Measurements from ENCODE around the gene C1QTNF1.

DNA sequence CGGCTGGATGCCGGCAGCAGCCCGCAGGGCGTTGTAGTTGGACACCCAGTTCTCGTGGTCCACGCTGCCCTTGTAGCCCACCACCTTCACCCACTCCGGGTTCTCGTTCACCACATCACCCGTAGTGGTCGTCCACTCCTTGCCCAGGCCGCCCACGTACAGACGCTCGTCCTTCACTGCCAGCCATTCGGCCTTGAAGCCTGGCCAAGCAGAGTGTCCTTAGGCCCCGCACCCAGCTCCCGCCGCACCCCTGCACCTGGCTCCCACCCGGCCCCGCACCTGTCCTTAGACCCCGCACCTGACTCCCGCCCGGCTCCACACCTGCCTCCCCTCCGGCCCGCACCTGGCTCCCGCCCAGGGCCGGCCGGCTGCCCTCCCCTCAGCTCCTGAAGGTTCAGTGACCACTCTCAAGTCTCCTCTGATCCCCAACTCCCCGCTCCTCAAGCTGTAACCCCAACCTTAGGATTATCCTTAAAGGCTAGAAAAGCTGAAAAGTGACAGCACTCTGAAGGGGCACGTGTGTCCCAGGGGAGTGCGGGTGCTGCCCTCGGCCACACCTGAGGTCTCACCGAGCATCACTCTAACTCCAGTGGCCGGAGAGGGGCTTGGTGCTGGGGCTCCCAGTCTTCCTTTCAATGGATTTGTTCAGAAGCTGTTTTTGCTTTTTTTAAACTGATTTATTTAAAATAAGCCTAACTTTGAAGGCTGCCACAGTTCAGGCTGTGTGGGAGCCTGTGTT is 28.8 kb upstream of the C1QTNF1 start:
- no peak for TF ChIP-seq POLR2A (IDR thresholded peaks at IDR 0.05)
- TF ChIP-seq, protein P1, sequence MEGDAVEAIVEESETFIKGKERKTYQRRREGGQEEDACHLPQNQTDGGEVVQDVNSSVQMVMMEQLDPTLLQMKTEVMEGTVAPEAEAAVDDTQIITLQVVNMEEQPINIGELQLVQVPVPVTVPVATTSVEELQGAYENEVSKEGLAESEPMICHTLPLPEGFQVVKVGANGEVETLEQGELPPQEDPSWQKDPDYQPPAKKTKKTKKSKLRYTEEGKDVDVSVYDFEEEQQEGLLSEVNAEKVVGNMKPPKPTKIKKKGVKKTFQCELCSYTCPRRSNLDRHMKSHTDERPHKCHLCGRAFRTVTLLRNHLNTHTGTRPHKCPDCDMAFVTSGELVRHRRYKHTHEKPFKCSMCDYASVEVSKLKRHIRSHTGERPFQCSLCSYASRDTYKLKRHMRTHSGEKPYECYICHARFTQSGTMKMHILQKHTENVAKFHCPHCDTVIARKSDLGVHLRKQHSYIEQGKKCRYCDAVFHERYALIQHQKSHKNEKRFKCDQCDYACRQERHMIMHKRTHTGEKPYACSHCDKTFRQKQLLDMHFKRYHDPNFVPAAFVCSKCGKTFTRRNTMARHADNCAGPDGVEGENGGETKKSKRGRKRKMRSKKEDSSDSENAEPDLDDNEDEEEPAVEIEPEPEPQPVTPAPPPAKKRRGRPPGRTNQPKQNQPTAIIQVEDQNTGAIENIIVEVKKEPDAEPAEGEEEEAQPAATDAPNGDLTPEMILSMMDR (IDR thresholded peaks at IDR 0.05) = no peak
